ENCODE measurements around the gene HPSE2.

- TF ChIP-seq CTCF (conservative IDR thresholded peaks at IDR 0.05): no peak; the same call in 1 of the 2 replicates
- TF ChIP-seq EZH2 (IDR thresholded peaks at IDR 0.05; ENCODE audit: low read depth): no peak
Observed at GRCh38 chr10:98858525-98858924, 377.1 kb downstream of the HPSE2 start.

Data from PC-9 (cell line).